ENCODE data around the gene C22orf23.
A peak's percentile ranks its signal among the peaks of the same experiment; 100 is the strongest.
"Not testable (repeated sequence)": the region's sequence is repeated elsewhere in the genome, so short reads cannot be mapped to it uniquely, and the experiment has no call there.

C22orf23 gene

GRCh38 chr22:37957232-37957631 is 3.8 kb upstream of the C22orf23 start:
- H3K4me3 ChIP-seq (ENCODE audit: low read depth, low read length): no peak overlapping the region
- H3K4me1 ChIP-seq (ENCODE audit: control insufficient read depth, insufficient read depth, low read length): 0 out of 2 replicates have a peak, but pooled peaks cover 4% of the 10 kb centered on the region
- peak; percentile 87 for TF ChIP-seq PRDM1 (tag by site-specific recombination; IDR thresholded peaks at IDR 0.05)
- TF ChIP-seq ZNF654 (tag by site-specific recombination; IDR thresholded peaks at IDR 0.05; ENCODE audit: low read depth): no peak
- ChIA-PET POLR2A (no interaction called here), CTCF (no interaction called here)
- H3K36me3 ChIP-seq (ENCODE audit: control insufficient read depth in 2 of 2, insufficient read depth in 1 of 2, low read length in 2 of 2): peaks cover 43 to 58% of the 10 kb centered on the region in 2 experiments; a peak in 2 of 3 replicates
- no peak overlapping the region for H3K27ac ChIP-seq (ENCODE audit: extremely low read depth, low read depth, low read length)
- no peaks in the 10 kb centered on the region for H3K9me3 ChIP-seq (ENCODE audit: control insufficient read depth, insufficient read depth, low read depth, low read length)

GRCh38 chr22:37955825-37956397 is 2.5 kb upstream of the C22orf23 start:
- H3K9me3 ChIP-seq (ENCODE audit: control insufficient read depth, insufficient read depth, low read depth, low read length); H3K4me3 ChIP-seq (ENCODE audit: low read depth, low read length); H3K27ac ChIP-seq (ENCODE audit: extremely low read depth, low read depth, low read length); POLR2A ChIA-PET; H3K4me1 ChIP-seq (ENCODE audit: control insufficient read depth, insufficient read depth, low read length): not testable (repeated sequence)
- CTCF ChIA-PET: interaction anchor here (1.2 to 3.0 kb wide), 4 partner anchors 8 to 44 kb away, joined by 4 to 21 read pairs (median 8); no protein-coding TSS in a partner anchor
- H3K36me3 ChIP-seq (ENCODE audit: control insufficient read depth in 2 of 2, insufficient read depth in 1 of 2, low read length in 2 of 2): peaks cover 31 to 44% of the 10 kb centered on the region in 2 experiments; a peak in 2 of 3 replicates

DNA sequence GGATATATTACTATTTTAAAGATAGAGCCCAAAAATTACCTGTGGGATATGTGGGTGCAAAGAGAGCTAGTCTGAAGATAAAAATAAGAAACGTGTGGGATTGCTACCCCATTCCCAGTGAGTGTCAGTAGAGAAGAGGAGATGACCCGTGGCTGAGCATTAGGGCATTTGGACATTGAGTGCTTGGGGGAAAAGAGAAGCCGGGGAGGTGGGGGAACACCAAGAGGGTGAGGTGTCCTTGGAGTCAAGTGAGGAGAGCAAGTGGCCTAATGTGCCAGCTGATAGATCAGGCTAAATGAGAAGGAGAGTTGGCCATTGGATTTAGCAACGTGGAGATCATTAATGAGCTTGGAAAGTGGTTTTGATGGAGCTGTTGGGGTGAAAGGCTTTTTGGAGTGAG is 1.3 kb upstream of the C22orf23 start:
- H3K9me3 ChIP-seq (ENCODE audit: control insufficient read depth, insufficient read depth, low read depth, low read length): no peaks in the 10 kb centered on the region
- no peak overlapping the region for H3K27ac ChIP-seq (ENCODE audit: extremely low read depth, low read depth, low read length)
- CTCF ChIA-PET: interaction anchor here (0.8 to 3.0 kb wide), 8 partner anchors 7 to 387 kb away, joined by 3 to 21 read pairs (median 6); no protein-coding TSS in a partner anchor
- TF ChIP-seq ZNF19 (tag by site-specific recombination; IDR thresholded peaks at IDR 0.05; ENCODE audit: low read depth) (no peak), PRDM1 (tag by site-specific recombination; IDR thresholded peaks at IDR 0.05) (peak; percentile 75)
- POLR2A ChIA-PET: interaction anchor here (0.5 to 1.8 kb wide), 6 partner anchors 10 to 361 kb away, joined by 3 to 10 read pairs (median 6); partner anchors contain the start of genes LGALS1 and MICALL1
- H3K4me3 ChIP-seq (ENCODE audit: low read depth, low read length): peak overlapping the region; percentile 99
- 0 out of 2 replicates have a peak, but pooled peaks cover 4% of the 10 kb centered on the region for H3K4me1 ChIP-seq (ENCODE audit: control insufficient read depth, insufficient read depth, low read length)
- peaks cover 19 to 34% of the 10 kb centered on the region in 2 experiments; a peak in 2 of 3 replicates for H3K36me3 ChIP-seq (ENCODE audit: control insufficient read depth in 2 of 2, insufficient read depth in 1 of 2, low read length in 2 of 2)

- peak overlapping the region; percentile 99 for H3K4me3 ChIP-seq (ENCODE audit: low read depth, low read length)
- ChIA-PET POLR2A (interaction anchor here (0.6 to 1.8 kb wide), 14 partner anchors 8 to 729 kb away, joined by 3 to 11 read pairs (median 4); partner anchors contain the start of genes ANKRD54, GCAT, GGA1 and MICALL1), CTCF (interaction anchor here (0.6 to 2.6 kb wide), 9 partner anchors 9 to 747 kb away, joined by 3 to 8 read pairs (median 5); no protein-coding TSS in a partner anchor)
- TF ChIP-seq ZNF266 (tag by site-specific recombination; IDR thresholded peaks at IDR 0.05; ENCODE audit: low read depth) (no peak), KLF9 (tag by site-specific recombination; IDR thresholded peaks at IDR 0.05; ENCODE audit: low read depth) (peak; percentile 33)
- H3K36me3 ChIP-seq (ENCODE audit: control insufficient read depth in 2 of 2, insufficient read depth in 1 of 2, low read length in 2 of 2): peaks cover 13 to 17% of the 10 kb centered on the region in 2 experiments; a peak in 2 of 3 replicates
- no peak overlapping the region for H3K27ac ChIP-seq (ENCODE audit: extremely low read depth, low read depth, low read length)
- H3K4me1 ChIP-seq (ENCODE audit: control insufficient read depth, insufficient read depth, low read length): 0 out of 2 replicates have a peak, but pooled peaks cover 4% of the 10 kb centered on the region
- H3K9me3 ChIP-seq (ENCODE audit: control insufficient read depth, insufficient read depth, low read depth, low read length): no peaks in the 10 kb centered on the region
Observed at GRCh38 chr22:37953062-37953436, 352 bp downstream of the C22orf23 start.

- H3K4me1 ChIP-seq (ENCODE audit: control insufficient read depth, insufficient read depth, low read length); H3K27ac ChIP-seq (ENCODE audit: extremely low read depth, low read depth, low read length); POLR2A ChIA-PET; H3K9me3 ChIP-seq (ENCODE audit: control insufficient read depth, insufficient read depth, low read depth, low read length): not testable (repeated sequence)
- Histone ChIP-seq H3K4me3 (ENCODE audit: low read depth, low read length) (peak overlapping the region; percentile 99), H3K36me3 (ENCODE audit: control insufficient read depth in 2 of 2, insufficient read depth in 1 of 2, low read length in 2 of 2) (peaks cover 8 to 13% of the 10 kb centered on the region in 2 experiments; a peak in 2 of 3 replicates)
- CTCF ChIA-PET: interaction anchor here (1.0 to 1.4 kb wide), 2 partner anchors 12 to 19 kb away, joined by 3 to 4 read pairs; no protein-coding TSS in a partner anchor
Observed at GRCh38 chr22:37952629-37953028, 772 bp downstream of the C22orf23 start.

DNA sequence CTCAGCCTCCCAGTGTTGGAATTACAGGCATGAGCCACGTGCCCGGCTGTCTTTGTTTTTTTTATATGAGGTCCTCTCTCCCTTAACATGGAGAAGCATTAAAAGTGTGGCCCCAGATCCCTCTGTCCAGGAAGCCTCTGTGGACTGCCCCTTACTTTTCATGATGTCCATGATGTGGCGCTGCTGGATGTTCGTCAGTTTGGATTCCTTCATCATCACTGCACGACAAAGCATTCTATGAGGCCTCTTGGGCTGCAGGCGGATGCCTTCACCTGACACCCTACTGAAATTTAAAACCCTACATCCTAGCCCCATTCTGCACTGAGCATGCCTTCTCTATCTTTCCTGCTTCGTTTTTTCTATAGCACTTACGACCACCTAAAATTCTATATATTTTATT is 2.1 kb downstream of the C22orf23 start:
- ChIA-PET POLR2A (interaction anchor here (0.6 to 1.2 kb wide), 2 partner anchors 36 to 45 kb away, joined by 3 read pairs; partner anchors contain the start of gene MICALL1), CTCF (interaction anchor here (1.4 kb wide), 1 partner anchor 17 kb away, joined by 4 read pairs; no protein-coding TSS in a partner anchor)
- no peaks in the 10 kb centered on the region; a peak in 1 of 3 replicates for H3K36me3 ChIP-seq (ENCODE audit: control insufficient read depth in 2 of 2, insufficient read depth in 1 of 2, low read length in 2 of 2)
- H3K9me3 ChIP-seq (ENCODE audit: control insufficient read depth, insufficient read depth, low read depth, low read length): no peaks in the 10 kb centered on the region
- no peak overlapping the region for H3K27ac ChIP-seq (ENCODE audit: extremely low read depth, low read depth, low read length)
- 0 out of 2 replicates have a peak, but pooled peaks cover 4% of the 10 kb centered on the region for H3K4me1 ChIP-seq (ENCODE audit: control insufficient read depth, insufficient read depth, low read length)
- TF ChIP-seq MYNN (tag by site-specific recombination; IDR thresholded peaks at IDR 0.05; ENCODE audit: borderline replicate concordance): no peak
- TF ChIP-seq ZBTB48 (tag by site-specific recombination; IDR thresholded peaks at IDR 0.05): 0 out of 2 replicates have a peak, but pooled peaks have one; percentile 22
- TF ChIP-seq ZNF311 (tag by site-specific recombination; IDR thresholded peaks at IDR 0.05; ENCODE audit: borderline replicate concordance): no peak
- TF ChIP-seq ZBTB20 (tag by site-specific recombination; IDR thresholded peaks at IDR 0.05): no peak
- TF ChIP-seq ZNF514 (tag by site-specific recombination; IDR thresholded peaks at IDR 0.05): no peak
- no peak overlapping the region for H3K4me3 ChIP-seq (ENCODE audit: low read depth, low read length)

DNA sequence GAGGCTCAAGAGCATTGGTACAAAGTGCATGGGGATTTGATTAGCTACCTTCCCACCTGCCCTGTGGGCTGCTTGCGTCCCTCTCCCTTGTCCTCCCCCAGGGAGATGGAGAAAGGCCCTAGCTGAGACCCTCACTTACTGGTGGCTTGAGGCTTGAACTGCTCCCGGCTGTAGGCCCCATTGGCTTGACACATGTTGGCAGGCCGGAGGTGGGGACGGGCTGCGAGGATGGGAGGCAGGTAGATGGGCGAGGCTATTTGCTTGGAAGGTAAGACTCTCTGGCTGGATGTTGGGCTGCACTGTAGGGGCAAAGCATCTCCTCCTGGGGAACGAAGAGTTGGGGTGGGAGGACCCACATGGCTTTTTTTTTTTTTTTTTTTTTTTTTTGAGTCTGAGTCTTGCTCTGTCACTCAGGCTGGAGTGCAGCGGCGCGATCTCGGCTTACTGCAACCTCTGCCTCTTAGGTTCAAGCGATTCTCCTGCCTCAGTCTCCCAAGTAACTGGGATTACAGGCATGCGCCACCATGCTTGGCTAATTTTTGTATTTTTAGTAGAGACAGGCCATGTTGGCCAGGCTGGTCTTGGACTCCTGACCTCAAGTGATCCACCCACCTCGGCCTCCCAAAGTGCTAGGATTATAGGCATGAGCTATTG is 6.1 kb downstream of the C22orf23 start:
- CTCF ChIA-PET: interaction anchor here (0.6 to 3.9 kb wide), 4 partner anchors 13 to 130 kb away, joined by 3 to 16 read pairs (median 9); no protein-coding TSS in a partner anchor
- H3K4me1 ChIP-seq (ENCODE audit: control insufficient read depth, insufficient read depth, low read length); POLR2A ChIA-PET: not testable (repeated sequence)

DNA sequence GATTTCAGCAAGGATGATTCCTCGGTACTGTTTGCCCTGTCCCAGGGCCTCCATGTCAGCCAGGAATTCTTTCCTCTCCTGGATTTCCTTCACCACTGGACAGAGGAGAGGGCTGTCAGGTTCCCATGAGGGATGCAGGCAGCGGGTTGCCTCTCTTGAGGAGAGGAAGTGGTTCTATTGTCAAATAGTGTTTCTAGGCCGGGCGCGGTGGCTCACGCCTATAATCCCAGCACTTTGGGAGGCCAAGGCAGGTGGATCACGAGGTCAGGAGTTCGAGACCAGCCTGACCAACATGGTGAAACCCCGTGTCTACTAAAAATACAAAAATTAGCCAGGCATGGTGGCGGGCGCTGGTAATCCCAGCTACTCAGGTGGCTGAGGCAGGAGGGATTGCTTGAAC is 9.0 kb downstream of the C22orf23 start:
- H3K9me3 ChIP-seq (ENCODE audit: control insufficient read depth, insufficient read depth, low read depth, low read length); H3K27ac ChIP-seq (ENCODE audit: extremely low read depth, low read depth, low read length); H3K4me3 ChIP-seq (ENCODE audit: low read depth, low read length); H3K4me1 ChIP-seq (ENCODE audit: control insufficient read depth, insufficient read depth, low read length): not testable (repeated sequence)
- POLR2A ChIA-PET: interaction anchor here (1.3 to 2.2 kb wide), 2 partner anchors 9 to 10 kb away, joined by 3 to 9 read pairs; partner anchors contain the start of genes C22orf23 and POLR2F
- CTCF ChIA-PET: interaction anchor here (0.6 to 1.4 kb wide), 2 partner anchors 10 to 722 kb away, joined by 3 to 7 read pairs; no protein-coding TSS in a partner anchor
- H3K36me3 ChIP-seq (ENCODE audit: control insufficient read depth in 2 of 2, insufficient read depth in 1 of 2, low read length in 2 of 2): peaks cover 6 to 33% of the 10 kb centered on the region in 2 experiments

More for the DNA sequence above, 6.1 kb downstream of the C22orf23 start:
- H3K9me3 ChIP-seq (ENCODE audit: control insufficient read depth, insufficient read depth, low read depth, low read length); H3K4me3 ChIP-seq (ENCODE audit: low read depth, low read length); H3K27ac ChIP-seq (ENCODE audit: extremely low read depth, low read depth, low read length); H3K36me3 ChIP-seq (ENCODE audit: control insufficient read depth in 2 of 2, insufficient read depth in 1 of 2, low read length in 2 of 2): not testable (repeated sequence)
